Measurements from ENCODE around the gene NECAB3.

The NECAB3 gene

GRCh38 chr20:33693289-33693688, 19.1 kb upstream of the NECAB3 start:
- H3K27ac ChIP-seq (replicated peaks), result no peak overlapping the region
- TF ChIP-seq CTCF (IDR thresholded peaks at IDR 0.05; ENCODE audit: insufficient read depth, low read length), result no peak
- TF ChIP-seq POLR2AphosphoS5 (IDR thresholded peaks at IDR 0.05; ENCODE audit: low read depth), result no peak
- TF ChIP-seq REST (IDR thresholded peaks at IDR 0.05; ENCODE audit: insufficient replicate concordance, low read depth), result no peak
- TF ChIP-seq SPI1 (IDR thresholded peaks at IDR 0.05; ENCODE audit: borderline replicate concordance, low read depth), result no peak
- no peak for TF ChIP-seq GABPA (IDR thresholded peaks at IDR 0.05; ENCODE audit: low read depth)
- no peak overlapping the region for H3K4me3 ChIP-seq (replicated peaks; ENCODE audit: insufficient read depth, low read length)
- no peak for DNase-seq (ENCODE audit: low read depth in 1 of 2, low spot score in 1 of 2)
- H3K27me3 ChIP-seq (ENCODE audit: insufficient read depth, poor library complexity, severe bottlenecking), result no peaks in the 10 kb centered on the region

- DNase-seq (ENCODE audit: low read depth in 1 of 2, low spot score in 1 of 2), result peak; percentile 54 to 72
- peak overlapping the region; percentile 16 for H3K27ac ChIP-seq (replicated peaks)
- TF ChIP-seq REST (IDR thresholded peaks at IDR 0.05; ENCODE audit: insufficient replicate concordance, low read depth), result no peak
- no peak for TF ChIP-seq CTCF (IDR thresholded peaks at IDR 0.05; ENCODE audit: insufficient read depth, low read length)
- peak; percentile 41; the same call in 1 of the 2 replicates for TF ChIP-seq SPI1 (IDR thresholded peaks at IDR 0.05; ENCODE audit: borderline replicate concordance, low read depth)
- TF ChIP-seq GABPA (IDR thresholded peaks at IDR 0.05; ENCODE audit: low read depth), result no peak
- H3K4me3 ChIP-seq (replicated peaks; ENCODE audit: insufficient read depth, low read length), result no peak overlapping the region
- H3K27me3 ChIP-seq (ENCODE audit: insufficient read depth, poor library complexity, severe bottlenecking), result no peaks in the 10 kb centered on the region
Observed at GRCh38 chr20:33689973-33690372, 15.7 kb upstream of the NECAB3 start.

GRCh38 chr20:33689493-33689892, 15.3 kb upstream of the NECAB3 start:
- Histone ChIP-seq H3K4me3 (replicated peaks; ENCODE audit: insufficient read depth, low read length) (no peak overlapping the region), H3K27ac (replicated peaks) (peak overlapping the region; percentile 16), H3K27me3 (ENCODE audit: insufficient read depth, poor library complexity, severe bottlenecking) (no peaks in the 10 kb centered on the region)
- TF ChIP-seq CTCF (IDR thresholded peaks at IDR 0.05; ENCODE audit: insufficient read depth, low read length) (no peak), GABPA (IDR thresholded peaks at IDR 0.05; ENCODE audit: low read depth) (no peak), SPI1 (IDR thresholded peaks at IDR 0.05; ENCODE audit: borderline replicate concordance, low read depth) (no peak), REST (IDR thresholded peaks at IDR 0.05; ENCODE audit: insufficient replicate concordance, low read depth) (no peak)
- DNase-seq (ENCODE audit: low read depth in 1 of 2, low spot score in 1 of 2), result no peak

All from HL-60 (cell line).